AG04450 (cell line): Measurements from ENCODE around the gene CADM1. TPM values are rescaled to one million over a fixed set of nuclear protein-coding genes. Genes with fewer than 3 reads are reported as not detected.

ENCODE experiments used
- CTCF ChIA-PET: fragments of 300-600, 350-600 bp; formaldehyde crosslinking; extraction: SDS; loops from one replicate; lab custom pipeline; 2022; ENCODE audit warnings: antibody characterized with exemption, inconsistent platforms; lab: Charles Lee
- POLR2A ChIA-PET: fragments of 350-600 bp; formaldehyde crosslinking; extraction: SDS; loops from one replicate; lab custom pipeline; 2021; ENCODE audit warnings: antibody characterized with exemption, inconsistent platforms; lab: Yijun Ruan, JAX
- DNase-seq: peaks from one replicate; pipeline ENCODE4 v3.0.0-alpha.2; 2011; ENCODE audit warnings: low read depth, low spot score
- H3K27ac ChIP-seq: one replicate; pipeline ENCODE4 v1.5.1; 2012; ENCODE audit warnings: low read depth, low read length, control low read depth
- H3K27me3 ChIP-seq: one replicate; pipeline ENCODE4 v1.6.0; 2012; ENCODE audit warnings: low read length; ENCODE audit not compliant: control insufficient read depth, insufficient read depth
- H3K4me3 ChIP-seq: 2 replicates; pipeline ENCODE4 v1.5.1; 2011; ENCODE audit warnings: mild to moderate bottlenecking, low read depth, low read length, control low read depth
- H3K9me3 ChIP-seq: 2 replicates; pipeline ENCODE4 v1.5.1; 2012; ENCODE audit warnings: low read length; ENCODE audit not compliant: control insufficient read depth, insufficient read depth
- polyA plus RNA-seq: library from polyadenylated mRNA; depleted of rRNA; stranded (reverse); fragments of >200 nt; gene quantifications from 2 replicates; pipeline ENCODE4 v1.2.3, GENCODE V29; 2011
- TF ChIP-seq, protein P1 (sequence below): IDR thresholded peaks from 2 replicates; pipeline ENCODE4 v1.5.1; 2011; ENCODE audit warnings: low read depth, low read length, control low read depth, inconsistent platforms

The CADM1 gene
- polyA plus RNA-seq, 1 experiment = 70.7 TPM

DNA sequence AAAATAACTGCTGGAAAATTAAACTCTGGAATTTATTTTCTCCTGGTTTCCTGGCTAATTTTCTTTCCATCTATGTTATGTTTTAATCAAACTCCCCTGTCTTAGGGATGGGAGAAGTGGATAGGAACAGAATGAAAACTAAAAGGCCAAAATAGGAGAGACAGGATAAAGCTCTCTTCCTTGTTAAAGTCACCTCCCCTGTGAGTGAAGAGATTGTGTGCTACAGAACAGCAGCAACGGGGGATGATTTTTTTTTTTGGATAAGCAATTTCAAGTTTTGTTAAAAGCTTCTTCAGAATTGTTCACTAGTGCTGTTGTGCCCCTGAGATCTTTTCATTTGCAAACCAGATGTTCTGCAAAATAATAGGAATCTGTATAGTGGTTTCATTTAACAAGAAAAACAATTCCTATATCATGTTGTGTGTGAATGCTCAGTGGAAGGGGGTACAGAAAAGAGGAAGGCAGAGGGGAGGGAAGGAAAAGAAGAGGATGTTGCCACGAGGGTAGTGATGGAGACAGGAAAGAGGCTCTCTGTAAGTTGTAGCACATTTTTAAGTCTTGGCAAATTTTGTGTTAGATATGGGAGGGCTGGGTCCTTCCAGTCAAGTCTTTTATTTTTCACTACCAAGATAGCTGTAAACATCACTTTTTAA lies 301.2 kb downstream of the CADM1 start:
- ChIA-PET CTCF (interaction anchor here (1.0 to 1.2 kb wide), 2 partner anchors 9 to 22 kb away, joined by 3 read pairs; no protein-coding TSS in a partner anchor), POLR2A (no interaction called here)
- no peaks in the 10 kb centered on the region for H3K27me3 ChIP-seq
- no peak for DNase-seq
- H3K27ac ChIP-seq = no peak overlapping the region
- TF ChIP-seq, protein P1, sequence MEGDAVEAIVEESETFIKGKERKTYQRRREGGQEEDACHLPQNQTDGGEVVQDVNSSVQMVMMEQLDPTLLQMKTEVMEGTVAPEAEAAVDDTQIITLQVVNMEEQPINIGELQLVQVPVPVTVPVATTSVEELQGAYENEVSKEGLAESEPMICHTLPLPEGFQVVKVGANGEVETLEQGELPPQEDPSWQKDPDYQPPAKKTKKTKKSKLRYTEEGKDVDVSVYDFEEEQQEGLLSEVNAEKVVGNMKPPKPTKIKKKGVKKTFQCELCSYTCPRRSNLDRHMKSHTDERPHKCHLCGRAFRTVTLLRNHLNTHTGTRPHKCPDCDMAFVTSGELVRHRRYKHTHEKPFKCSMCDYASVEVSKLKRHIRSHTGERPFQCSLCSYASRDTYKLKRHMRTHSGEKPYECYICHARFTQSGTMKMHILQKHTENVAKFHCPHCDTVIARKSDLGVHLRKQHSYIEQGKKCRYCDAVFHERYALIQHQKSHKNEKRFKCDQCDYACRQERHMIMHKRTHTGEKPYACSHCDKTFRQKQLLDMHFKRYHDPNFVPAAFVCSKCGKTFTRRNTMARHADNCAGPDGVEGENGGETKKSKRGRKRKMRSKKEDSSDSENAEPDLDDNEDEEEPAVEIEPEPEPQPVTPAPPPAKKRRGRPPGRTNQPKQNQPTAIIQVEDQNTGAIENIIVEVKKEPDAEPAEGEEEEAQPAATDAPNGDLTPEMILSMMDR = no peak
- H3K4me3 ChIP-seq = no peak overlapping the region
- no peaks in the 10 kb centered on the region for H3K9me3 ChIP-seq

DNA sequence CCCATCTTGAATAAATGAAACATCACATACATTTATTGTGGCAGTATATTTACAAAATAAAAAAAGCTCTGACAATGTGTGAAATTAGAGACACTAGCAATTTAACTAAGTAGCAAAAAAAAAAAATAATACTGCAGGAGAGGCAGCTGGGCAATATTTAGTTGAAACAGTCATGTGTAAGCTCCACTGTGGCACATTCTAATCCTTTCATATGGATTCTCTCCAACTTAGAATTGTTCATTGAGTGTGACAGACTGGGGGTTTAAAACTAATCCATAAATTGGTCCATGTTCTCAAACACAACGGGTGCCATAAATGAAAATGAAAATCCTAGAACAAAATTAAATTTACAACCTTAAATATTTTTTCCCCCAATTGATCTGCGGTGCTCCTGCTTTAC lies 302.1 kb downstream of the CADM1 start:
- no peaks in the 10 kb centered on the region for H3K9me3 ChIP-seq
- TF ChIP-seq, protein P1 = no peak
- no peak overlapping the region for H3K27ac ChIP-seq
- H3K4me3 ChIP-seq = no peak overlapping the region
- CTCF ChIA-PET = interaction anchor here (1.0 to 1.3 kb wide), 3 partner anchors 10 to 23 kb away, joined by 3 read pairs; no protein-coding TSS in a partner anchor
- DNase-seq = no peak
- no peaks in the 10 kb centered on the region for H3K27me3 ChIP-seq
- POLR2A ChIA-PET = interaction anchor here (0.6 kb wide), 1 partner anchor 9 kb away, joined by 9 read pairs; no protein-coding TSS in a partner anchor

DNA sequence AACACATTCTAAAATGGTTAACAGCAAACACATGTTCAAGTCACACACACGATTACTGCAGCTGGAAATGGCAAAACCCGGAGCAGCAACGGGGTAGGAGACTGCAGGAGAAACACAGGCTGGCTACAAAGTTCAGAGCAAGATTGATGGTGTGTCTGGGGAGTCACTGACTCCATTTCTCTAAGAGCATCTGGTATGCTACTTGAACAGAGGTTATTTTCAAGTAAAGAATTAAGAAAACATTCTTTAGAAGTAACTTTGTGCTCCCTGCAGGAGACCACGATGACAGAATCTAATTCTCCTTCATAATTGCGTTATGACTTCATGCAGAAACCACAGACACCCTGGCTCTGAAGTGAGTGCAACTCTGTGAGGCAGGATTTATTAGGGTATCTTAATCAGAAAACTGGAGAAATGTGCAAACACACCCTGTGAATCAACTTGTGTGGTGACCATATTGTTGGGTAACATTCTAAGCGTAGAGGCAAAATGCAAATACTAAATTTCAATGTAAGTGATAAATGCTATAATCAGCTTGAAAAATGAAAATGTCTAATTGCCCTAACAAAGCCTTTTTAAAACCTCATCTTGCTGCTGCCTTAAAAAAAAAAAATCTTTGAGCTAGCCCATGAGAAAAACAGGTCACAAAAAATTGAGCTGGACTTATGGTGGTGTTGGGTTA lies 303.0 kb downstream of the CADM1 start:
- Histone ChIP-seq H3K27ac (no peak overlapping the region), H3K27me3 (no peaks in the 10 kb centered on the region), H3K9me3 (no peaks in the 10 kb centered on the region), H3K4me3 (no peak overlapping the region)
- CTCF ChIA-PET = interaction anchor here (0.6 to 1.3 kb wide), 2 partner anchors 19 to 34 kb away, joined by 3 read pairs; no protein-coding TSS in a partner anchor
- POLR2A ChIA-PET = interaction anchor here (0.6 kb wide), 1 partner anchor 10 kb away, joined by 9 read pairs; no protein-coding TSS in a partner anchor
- TF ChIP-seq, protein P1 = no peak
- peak; percentile 63 for DNase-seq

DNA sequence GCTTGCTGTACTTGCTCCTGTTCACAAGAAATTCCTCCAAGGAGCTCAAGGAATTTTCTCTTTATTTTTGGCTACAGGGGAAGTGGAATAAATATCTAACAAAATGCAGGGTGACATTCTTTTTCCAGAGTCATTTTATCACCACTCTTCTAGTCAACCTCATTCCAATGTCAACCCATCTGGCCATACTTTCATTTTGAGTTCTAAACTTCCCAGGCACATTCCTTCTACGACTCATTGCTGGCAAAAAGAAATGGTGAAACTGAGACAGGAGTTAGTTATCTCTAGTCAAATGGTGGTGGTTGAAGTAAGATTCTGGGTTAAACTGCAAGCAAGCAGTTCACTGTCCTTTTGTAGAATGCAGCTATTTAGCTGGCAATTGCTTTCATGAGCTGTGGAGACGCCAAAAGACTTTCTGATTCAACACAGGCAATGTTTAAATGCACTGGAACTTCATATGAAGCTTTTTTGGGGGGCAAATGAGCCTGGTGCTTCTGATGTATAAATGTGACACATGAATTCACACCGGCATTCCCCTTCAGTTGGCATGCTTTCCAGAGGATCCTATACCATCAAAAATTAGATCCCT lies 304.6 kb downstream of the CADM1 start:
- no peak for DNase-seq
- no peak overlapping the region for H3K4me3 ChIP-seq
- H3K9me3 ChIP-seq = no peaks in the 10 kb centered on the region
- CTCF ChIA-PET = interaction anchor here (0.5 kb wide), 1 partner anchor 35 kb away, joined by 4 read pairs; no protein-coding TSS in a partner anchor
- H3K27ac ChIP-seq = no peak overlapping the region
- no peaks in the 10 kb centered on the region for H3K27me3 ChIP-seq
- TF ChIP-seq, protein P1 = no peak
- POLR2A ChIA-PET = no interaction called here
